CD1c-positive myeloid dendritic cell (primary cell): ENCODE results near the gene NUP62.
"Not testable (repeated sequence)": the region's sequence is repeated elsewhere in the genome, so short reads cannot be mapped to it uniquely, and the experiment has no call there.

Experiments
- DNase-seq: peaks from one replicate; pipeline ENCODE4 v3.0.0-alpha.2; 2016; ENCODE audit errors: extremely low spot score

Gene NUP62

DNA sequence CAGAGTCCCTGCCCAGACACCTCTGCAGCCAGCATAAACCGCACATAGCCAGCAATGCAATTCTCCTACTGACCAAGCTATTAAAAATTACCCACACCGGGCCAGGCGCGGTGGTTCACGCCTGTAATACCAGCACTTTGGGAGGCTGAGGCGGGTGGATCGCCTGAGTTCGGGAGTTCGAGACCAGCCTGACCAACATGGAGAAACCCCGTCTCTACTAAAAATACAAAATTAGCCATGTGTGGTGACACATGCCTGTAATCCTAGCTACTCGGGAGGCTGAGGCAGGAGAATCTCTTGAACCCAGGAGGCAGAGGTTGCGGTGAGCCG, 4.5 kb downstream of the NUP62 start:
- not testable (repeated sequence) for DNase-seq

DNA sequence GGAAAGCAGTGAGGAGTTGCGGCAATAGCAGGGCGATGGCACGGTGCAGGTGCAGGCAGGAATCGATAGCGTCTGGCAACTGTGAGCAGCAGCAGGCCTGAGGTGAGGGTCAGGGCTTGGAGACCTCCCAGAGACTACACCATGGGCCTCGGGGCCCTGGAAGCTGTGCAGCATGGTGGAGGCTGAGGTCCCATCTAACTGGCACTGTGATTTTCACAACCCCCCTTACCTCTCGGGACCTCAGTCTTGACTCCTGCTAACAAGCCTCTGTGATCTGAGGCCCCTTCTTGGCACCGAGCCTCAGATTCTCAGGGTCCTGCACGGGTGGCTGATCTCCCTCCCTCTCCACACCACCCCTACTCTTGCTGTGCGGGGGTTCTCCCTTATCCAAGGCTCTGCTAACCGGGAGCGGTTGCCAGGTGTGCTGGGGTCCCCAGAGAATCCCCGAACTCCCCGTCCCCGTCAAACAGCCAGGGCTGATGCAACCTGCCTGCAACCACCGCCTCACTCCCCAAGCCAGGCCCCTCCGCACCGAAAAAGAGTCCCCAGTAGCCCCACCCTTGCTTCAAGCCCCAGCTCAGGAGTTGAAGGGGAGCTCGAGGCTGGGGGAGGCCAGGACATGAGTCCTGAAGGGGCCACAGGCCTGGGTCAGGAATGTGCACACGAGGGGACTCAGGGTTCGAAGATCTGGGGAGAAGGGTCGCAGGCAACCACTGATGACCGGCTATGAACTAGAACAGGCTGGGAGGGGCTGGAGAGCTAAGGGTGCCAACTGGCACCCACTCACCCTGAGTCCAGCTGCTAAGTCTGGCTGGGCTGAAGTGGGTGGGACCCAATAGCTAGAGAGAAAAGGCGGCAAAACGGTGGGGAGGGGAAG, 5.1 kb downstream of the NUP62 start:
- DNase-seq: no peak

DNA sequence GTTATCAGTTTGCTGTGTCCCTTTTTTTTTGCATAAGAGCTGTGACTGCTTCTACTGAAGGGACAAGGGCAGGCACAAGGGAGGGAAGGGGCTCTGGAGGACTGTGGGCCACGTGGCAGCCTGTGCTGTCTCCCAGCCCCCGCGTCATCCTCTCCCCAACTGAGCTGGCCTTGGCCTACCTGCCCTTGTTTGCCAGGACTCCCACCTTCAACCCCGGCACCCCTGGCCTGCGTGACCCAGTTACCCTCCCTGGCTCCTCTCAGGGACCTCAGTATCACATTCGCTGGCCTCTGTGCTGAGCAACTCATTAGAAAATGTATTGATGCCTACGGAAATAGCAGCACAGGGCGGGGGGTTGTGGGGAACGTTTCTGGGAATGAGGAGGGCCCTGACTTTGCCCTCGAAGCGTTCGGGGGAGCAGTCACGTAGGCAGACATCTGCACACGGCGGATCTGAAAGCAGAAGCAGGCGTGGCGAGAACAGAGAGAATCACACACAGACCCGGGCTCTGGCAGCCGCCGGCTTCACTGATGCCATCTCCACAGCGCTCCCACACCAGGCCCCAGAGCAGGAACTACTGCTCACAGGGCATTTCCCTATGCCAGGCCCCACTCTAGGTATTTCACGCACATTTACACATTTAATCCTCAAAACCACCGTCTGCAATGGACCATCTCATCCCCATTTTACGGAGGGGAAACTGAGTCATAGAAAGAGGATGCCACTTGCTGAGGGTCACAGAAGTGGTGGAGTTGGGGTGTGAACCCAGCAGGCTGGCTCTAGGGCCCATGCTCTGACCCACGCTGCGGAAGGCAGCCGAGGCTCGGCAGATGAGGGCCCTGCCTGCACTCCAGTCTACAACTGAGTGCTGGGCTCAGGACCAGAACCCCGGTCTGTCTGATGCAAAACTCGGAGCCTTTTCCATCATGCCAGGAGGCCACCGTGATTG, 6.0 kb downstream of the NUP62 start:
- peak; percentile 72 for DNase-seq

DNA sequence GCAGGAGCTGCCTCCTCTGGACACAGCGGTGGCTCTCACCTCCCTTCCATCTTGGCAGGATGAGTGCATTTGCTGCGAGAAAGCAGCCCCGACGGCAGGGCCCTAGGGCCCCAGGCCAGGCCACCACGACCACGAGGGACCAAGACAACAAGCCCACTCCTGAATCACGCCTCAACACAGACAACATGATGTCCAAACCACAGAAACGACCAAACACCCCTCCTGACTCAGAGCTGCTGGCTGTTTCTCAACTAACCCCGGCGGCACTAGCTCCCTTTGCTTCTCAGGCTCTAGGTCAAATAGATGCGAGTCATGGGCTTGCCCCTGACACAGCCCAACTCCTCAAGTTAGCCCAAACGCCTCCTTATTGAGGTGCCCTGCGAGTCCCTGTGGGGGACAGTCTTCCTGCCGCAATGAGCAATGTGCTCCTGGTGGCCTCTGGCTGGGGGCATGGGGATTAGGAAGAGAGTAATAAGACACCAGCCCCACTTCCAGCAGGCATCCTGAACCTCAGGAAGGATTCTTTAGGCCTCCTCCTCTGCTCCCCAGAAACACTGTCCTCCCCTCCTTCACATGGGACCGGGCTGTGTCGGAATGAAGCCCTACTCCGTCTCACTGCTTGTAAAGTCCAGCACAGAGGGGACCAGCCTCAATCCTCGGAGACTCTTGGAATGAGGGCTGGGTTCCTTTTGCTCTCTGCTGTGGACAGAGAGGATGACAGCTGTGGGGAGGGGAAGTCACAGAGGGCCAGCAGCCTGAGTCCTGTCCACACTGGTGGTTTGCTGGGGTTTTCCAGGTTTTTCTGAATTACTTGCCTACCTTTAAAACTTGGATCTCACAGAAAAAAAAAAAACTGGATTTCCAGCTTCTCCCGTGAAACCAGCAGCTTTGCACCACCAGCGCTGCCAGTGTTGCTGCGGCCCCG, 7.2 kb downstream of the NUP62 start:
- no peak for DNase-seq

DNA sequence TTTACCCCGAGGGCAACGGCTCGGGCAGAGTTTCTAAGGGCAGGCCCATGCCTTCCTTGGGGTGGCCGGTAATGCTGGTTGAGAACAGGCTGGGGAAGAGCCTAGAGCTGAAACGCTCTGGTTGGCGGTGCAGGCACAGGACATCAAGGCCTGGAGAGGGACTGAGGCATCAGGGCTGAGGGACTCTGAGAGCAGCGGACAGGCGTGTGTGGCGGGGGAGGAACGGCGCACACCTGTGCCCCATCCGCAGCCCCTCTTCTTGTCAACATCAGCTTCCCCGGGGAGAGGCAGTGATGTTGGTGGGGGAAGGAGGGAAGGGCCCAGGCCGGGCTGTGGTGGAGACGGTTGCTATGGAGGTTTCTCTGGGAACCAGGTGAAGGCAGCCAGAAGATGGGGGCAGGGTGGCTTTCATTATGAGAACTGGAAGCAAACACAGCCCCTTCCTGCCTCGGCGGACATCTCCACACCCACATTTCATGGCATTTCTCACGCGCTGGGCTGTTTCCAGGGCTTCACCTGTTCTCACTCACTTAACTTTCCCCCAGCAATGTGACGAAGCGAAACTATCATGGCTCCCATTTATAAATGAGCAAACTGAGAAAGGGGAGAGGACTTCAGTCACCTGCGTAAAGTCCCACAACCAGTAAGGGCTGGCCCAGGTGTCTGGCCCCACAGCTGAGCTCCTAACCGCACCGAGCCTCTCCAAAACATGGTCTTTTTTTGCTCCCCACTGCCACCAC, 8.5 kb downstream of the NUP62 start:
- DNase-seq: no peak

DNA sequence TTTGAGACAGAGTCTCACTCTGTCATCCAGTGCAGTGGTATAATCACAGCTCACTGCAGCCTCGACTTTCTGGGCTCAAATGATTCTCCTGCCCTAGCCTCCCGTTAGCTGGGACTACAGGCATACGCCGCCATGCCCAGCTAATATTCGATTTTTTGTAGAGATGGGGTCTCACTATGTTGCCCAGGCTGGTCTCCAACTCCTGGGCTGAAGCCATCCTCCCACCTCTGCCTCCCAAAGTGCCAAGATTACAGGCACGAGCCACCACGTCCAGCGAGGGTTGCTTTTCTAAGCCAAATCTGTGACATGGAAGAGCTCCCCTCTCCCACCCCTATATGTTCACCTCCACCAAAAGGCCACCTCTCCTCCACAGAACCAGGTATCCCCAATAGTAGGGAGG, 11.2 kb downstream of the NUP62 start:
- no peak for DNase-seq

DNA sequence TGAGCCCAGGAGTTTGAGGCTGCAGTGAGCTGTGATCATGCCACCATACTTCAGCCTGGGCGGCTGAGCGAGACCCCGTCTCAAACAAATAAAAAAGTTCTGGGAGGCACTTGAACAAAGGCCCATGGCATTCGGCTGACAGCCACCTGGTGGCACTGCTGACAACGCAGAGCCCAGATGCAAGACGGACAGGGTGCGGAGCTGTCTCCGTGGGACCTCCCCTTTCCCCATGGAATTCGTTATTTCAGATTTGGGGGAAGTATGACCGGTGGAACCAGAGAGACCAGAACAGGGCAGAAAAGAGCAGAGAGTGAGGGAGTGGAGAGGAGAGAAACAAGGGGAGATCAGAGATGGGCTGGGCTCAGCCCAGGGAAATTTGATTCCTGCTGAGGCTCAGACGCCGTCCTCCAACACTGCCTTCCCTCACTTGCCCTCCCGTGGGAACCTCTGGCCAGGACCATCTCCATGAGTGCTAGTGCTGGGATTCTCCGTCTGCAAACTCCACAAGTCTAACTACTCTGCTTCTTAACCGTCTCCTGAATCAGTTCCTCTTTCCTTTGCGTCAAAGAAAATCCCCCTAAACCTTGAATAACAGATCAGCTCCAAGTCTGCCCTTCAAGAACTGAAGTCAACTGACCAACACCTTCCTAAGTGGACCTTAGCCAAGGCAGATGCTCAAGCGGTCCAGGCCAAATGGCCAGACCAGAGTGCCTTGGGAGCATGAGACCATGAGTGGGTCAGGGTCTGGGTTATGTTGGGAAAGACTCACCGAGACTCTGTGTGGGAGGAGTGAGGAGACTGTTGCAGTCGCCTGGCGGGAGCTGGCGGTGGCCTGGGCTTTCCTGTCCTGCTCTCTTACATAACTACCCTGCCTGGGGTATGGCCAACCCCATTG, 12.2 kb downstream of the NUP62 start:
- peak; percentile 73 for DNase-seq

DNA sequence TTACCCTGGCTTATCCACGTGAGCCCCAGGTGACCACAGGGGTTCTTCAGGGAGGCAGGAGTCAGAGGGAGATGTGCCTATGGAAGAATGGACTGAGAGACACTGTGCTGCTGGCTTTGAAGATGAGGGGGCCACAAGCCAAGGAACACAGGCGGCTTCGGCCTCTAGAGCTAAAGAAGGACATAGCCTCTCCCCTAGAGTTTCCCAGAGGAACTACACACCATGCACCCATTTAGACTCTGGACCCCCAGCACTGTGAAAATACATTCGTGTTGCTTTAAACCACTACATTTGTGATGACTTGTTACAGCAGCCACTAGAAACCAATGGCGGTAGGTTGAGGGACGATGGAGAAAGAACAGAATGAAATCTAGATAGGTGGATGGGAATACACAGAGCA, 14.0 kb downstream of the NUP62 start:
- no peak for DNase-seq

DNA sequence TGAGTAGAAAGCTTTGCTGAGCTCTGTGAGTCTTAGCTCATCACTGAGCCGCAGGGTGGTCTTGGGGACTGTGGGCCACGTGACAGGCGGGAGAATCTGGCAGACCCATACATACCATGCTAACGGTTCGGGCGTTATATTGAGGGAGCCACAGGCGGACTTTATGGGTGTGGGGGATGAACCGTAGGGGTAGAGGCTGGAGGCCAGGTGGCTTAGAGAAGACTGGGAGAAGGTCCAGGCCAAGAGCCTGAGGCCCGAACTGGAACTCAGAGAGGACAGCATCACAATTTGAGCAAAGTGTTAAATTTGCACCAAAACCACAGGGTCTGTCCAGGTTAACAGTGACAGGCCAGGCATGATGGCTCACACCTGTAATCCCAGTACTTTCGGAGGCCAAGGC, 15.6 kb downstream of the NUP62 start:
- DNase-seq: no peak

DNA sequence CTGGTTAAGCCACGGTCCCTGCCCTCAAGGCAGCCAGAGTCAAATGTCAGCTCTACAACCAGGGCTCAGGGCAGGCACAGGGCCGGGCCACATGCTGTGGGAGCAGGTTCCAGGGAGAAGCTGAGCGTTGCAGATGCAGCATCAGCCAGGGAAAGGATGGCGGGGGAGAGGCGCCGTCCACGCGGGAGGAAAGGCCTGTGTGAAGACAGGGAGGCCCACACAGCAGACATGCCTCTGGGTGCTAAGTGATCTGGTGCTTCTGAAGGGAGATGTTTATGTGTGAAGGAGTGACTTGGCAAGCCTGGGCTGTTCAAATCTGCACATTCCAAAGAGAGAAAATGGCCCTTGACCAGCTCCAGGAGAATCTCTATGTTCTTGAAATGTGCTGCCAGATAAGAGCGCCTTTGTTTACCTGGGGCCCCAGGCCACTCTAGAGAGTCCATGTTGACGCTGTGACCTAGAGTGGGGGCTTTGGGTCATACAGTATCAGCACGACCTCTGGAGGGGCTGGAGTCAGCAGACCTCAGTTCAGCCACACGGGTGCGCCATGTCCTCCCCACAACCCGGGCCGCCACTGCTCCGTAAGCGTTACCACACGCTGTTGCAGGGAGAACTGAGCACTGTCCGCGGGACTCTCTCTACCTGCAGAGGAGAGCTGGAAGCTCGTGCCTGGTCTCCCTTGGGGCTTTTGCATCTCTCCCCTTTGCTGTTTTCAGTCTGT, 16.2 kb downstream of the NUP62 start:
- DNase-seq: no peak

DNA sequence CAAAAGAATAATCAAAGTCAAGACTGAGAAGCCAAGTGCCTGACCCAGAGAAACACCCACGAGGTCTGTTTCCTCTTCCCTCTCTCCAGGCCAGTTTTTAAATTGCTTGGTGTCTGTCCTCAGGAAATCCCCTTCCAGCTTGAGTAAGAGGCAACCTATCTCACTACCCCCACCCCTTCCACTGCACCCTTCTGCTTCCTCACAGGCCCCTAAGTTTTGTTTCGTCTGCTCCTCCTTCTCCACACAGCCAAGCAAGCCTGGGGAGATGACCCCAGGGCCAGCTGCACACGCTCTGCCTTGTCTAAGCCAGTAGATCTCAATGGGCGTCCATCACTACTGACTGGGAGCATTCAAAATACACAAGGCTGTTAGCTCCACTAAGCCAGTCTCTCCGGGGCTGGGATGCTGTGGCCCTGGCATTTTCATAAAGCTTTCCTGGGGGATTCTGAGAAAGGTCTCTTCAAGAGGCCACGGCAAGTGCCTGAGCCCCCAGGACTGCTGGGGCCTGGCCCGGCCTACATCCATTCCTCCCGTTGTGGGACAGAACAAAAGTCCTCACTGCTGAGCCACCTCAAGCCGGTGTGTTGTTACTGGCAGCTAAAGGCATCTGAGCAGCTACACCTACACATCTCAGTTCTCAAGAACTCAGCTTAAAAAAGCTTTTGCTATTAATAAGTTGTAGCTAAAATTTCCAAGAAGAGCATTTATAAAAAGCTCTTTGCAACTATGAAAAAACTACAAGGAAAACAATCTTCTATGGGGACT, 17.7 kb downstream of the NUP62 start:
- peak; percentile 79 for DNase-seq

DNA sequence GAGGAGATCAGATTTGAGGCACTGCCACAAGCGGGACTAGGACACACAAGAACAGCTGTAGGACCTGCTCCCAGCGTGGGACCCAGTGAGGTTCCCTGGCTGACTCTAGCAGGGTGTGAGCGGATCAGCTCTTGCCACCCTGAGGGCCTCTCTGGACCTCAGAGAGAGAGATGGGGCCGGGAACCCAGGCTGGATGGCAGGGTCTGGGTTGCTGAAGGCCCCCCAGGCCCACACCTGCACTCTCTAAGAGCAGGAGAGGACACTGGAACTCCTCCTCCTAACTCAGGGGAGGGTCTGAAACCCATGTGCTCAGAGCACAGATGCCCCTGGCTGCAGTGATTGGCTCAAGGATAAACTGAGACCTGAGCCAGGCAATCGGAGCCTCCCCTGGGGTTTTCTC, 19.1 kb downstream of the NUP62 start:
- no peak for DNase-seq

DNA sequence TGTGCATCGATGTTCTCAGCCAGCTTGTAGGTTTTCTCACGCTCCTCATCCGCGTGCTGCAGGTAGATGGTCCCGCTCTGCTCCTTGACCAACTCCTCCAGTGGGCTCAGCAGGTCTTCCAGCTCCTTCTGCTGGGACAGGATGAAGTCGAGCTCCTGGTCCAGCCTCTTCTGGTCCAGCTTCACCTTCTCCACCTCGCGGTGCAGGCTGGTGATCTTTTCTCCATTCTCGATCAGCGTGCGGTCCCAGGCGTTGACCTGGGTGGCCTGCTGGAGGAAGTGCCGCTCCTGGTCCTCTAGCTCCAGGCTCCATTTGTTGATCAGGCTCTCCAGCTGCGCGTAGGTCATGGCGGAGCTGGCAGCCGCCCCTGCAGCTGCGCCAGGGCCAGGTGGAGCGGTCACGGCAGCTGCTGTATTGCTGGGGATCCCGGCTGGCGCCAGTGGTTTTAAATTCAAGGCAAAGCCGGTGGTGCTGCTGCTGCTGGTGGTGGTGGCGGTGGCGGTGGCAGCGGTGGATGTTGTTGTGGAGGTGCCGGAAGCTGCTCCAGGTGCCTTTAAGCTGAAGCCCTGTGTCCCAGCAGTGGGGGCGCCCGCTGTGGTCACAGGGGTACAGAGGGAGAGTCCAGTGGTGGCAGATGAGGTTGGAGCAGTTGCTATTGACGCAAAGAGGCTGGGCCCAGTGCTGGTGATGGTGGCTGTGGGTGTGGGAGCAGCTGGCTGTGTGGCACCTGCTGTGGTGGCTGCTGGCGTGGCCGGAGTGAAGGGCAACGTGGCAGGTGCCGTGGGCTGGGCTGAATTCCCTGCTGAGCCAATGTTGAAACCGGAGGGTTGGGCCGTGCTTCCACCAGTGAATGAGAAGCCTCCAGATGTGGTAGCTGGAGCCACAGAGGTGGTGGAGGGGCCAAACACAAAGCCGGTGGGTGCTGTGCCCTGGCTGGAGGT, 20.6 kb downstream of the NUP62 start:
- no peak for DNase-seq

DNA sequence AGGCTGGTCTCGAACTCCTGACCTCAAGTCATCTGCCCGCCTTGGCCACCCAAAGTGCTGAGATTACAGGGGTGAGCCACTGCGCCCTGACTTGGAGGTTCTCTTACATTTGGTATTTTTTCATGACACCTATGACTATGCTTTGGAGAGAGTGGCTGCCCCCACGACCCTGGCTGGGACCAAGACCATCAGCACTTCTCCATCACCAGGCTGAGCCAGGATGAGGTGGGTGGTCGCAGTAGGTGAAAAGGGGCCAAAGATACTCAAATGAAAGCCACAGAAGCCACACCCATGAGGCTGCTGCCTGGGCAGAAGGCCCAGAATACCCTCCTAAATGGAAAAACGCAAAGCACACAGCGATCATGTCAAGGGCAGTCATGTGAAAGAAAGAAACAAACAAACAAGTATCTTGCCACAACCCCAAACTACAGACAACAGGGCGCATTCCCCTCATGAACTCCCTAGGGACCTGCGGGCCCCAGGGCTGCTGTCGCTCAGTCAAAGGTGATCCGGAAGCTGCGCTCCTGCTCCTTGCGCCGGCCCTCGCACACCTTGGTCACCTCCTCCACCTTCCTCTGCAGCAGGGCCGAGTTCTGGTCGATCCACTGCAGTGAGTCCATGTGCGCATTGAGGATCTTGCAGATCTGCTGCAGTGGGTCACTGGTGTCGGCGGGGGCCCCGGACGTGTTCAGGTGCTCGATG, 21.4 kb downstream of the NUP62 start:
- no peak for DNase-seq

DNA sequence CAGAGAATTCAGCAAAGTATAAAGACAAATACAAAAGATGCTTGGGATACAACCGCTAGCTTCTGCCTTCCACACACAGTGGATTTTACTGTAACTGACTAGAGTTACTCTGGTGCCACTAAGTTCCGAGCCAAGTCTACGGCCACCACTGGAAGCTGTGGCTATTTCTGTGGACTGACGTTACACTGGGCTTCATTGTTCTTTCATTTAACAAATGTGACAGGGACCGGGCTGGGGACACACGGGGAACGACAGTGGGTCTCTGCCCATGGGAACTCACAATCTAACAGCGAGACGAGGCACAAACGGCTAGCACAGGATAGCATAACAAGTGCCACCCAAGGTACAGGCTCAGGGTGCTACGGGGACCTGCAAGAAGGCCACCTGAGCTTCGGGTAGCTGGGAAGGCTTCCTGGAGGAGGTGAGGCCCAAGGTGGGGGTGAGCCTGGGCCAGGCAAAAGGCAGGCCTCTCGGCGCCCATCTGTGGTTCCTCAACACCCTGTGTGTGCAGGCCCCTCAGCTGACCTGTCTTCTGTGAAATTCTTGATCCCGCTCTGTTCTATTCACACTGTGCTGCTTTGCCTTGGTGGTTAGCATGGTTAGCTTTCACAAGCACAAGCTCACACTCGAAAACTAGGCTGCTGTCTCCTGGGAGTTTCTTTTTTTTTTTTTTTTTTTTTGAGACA, 22.3 kb downstream of the NUP62 start:
- DNase-seq: no peak

DNA sequence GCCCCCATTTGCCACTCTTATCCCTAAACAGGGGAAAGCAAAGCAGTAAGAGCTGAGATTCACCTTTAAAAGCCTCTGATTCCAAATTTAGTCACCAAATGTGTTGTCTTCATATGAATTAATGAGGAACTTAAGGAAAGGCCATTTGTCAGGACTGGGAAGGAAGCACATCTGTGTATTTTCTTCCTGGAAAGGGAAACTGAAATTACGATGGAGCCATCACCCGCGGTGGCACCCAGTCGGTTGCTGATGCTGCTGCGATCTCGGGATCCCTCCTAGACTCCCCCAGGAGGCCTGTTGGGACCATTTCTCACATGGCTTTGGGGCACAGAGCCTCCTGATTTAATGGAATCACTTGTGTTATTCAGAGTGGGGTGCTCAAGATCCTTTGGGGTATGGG, 25.2 kb downstream of the NUP62 start:
- DNase-seq: peak; percentile 46
